Kidney epithelial cell (primary cell): ENCODE data around the gene MPIG6B. TPM values are rescaled to one million over a fixed set of nuclear protein-coding genes. Genes with fewer than 3 reads are reported as not detected.

Experiments used
- DNase-seq: peaks from one replicate; pipeline ENCODE4 v3.0.0-alpha.2; 2010; ENCODE audit warnings: low read depth
- H3K27me3 ChIP-seq: 2 replicates; pipeline ENCODE4 v1.6.0; 2011; ENCODE audit warnings: low read length; ENCODE audit not compliant: control insufficient read depth, insufficient read depth
- H3K36me3 ChIP-seq: 2 replicates; pipeline ENCODE4 v1.5.1; 2011; ENCODE audit warnings: low read length; ENCODE audit not compliant: control insufficient read depth, insufficient read depth
- H3K4me3 ChIP-seq: 2 replicates; pipeline ENCODE4 v1.5.1; 2011; ENCODE audit warnings: low read depth, mild to moderate bottlenecking, control low read depth, low read length
- CTCF ChIP-seq: IDR thresholded peaks from 2 replicates; pipeline ENCODE4 v1.5.1; 2011; ENCODE audit warnings: mild to moderate bottlenecking, moderate library complexity, low read length, control low read depth, inconsistent platforms; ENCODE audit not compliant: insufficient read depth, poor library complexity, severe bottlenecking
- total RNA-seq: library from RNA; depleted of rRNA; stranded (reverse); fragments of >200 nt; gene quantifications from 2 replicates; pipeline ENCODE4 v1.2.3, GENCODE V29; 2015

The MPIG6B gene
- total RNA-seq, 1 donor from 2014 or later, result 0.29 TPM

DNA sequence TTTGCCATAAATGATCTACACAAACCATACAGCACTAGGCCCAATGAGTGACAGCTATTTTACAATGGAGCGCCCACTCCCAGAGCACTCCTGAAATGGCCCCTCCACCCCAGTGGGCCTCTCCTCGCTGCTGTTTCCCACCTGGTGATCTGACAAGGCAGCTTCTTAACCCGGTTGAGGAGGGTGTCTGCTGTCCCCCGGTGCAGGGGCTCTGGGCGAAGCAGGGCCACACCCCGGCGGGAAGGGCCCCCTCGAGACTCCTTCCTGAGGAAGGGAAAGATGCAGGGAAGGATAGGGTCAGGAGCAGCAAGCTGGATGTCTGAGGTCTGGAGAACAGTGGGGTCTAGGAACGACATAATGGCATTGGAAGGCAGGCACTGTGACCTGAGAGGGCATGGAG is 30.3 kb upstream of the MPIG6B start:
- H3K4me3 ChIP-seq, result no peak overlapping the region
- H3K27me3 ChIP-seq, result no peaks in the 10 kb centered on the region
- TF ChIP-seq CTCF, result no peak
- DNase-seq, result no peak
- H3K36me3 ChIP-seq, result no peaks in the 10 kb centered on the region

GRCh38 chr6:31693535-31693934 is 29.6 kb upstream of the MPIG6B start:
- Histone ChIP-seq H3K27me3 (no peaks in the 10 kb centered on the region), H3K36me3 (no peaks in the 10 kb centered on the region), H3K4me3 (no peak overlapping the region)
- TF ChIP-seq CTCF, result no peak
- no peak for DNase-seq

GRCh38 chr6:31697555-31697954 is 25.6 kb upstream of the MPIG6B start:
- Histone ChIP-seq H3K27me3 (no peaks in the 10 kb centered on the region), H3K36me3 (no peaks in the 10 kb centered on the region), H3K4me3 (no peak overlapping the region)
- no peak for DNase-seq
- TF ChIP-seq CTCF, result no peak

- TF ChIP-seq CTCF, result no peak
- no peak for DNase-seq
- Histone ChIP-seq H3K27me3 (no peaks in the 10 kb centered on the region), H3K4me3 (no peak overlapping the region), H3K36me3 (no peaks in the 10 kb centered on the region)
Measured at GRCh38 chr6:31700740-31701401, 22.3 kb upstream of the MPIG6B start.

- no peak for DNase-seq
- TF ChIP-seq CTCF, result no peak
- Histone ChIP-seq H3K27me3 (no peaks in the 10 kb centered on the region), H3K4me3 (peak overlapping the region; percentile 81), H3K36me3 (no peaks in the 10 kb centered on the region)
Measured at GRCh38 chr6:31701666-31702404, 21.3 kb upstream of the MPIG6B start.
